Testis (tissue), 3 donors: ENCODE data around the gene PIP4K2A. TPM values are rescaled to one million over a fixed set of nuclear protein-coding genes. Genes with fewer than 3 reads are reported as not detected.

Experiments used
- DNase-seq: peaks from one replicate; pipeline ENCODE4 v3.0.0-alpha.2; 2019
- H3K27ac ChIP-seq, 2 donors: fragments of 200-600 bp; sonication (generic); one replicate each; pipeline ENCODE4 v1.5.1; 2019
- H3K27me3 ChIP-seq: fragments of 200-600 bp; sonication (generic); one replicate; pipeline ENCODE4 v1.5.1; 2019
- H3K36me3 ChIP-seq: fragments of 200-600 bp; sonication (generic); one replicate; pipeline ENCODE4 v1.5.1; 2017; ENCODE audit warnings: low read depth; ENCODE audit errors: missing control alignments
- H3K4me1 ChIP-seq: fragments of 200-600 bp; sonication (generic); one replicate; pipeline ENCODE4 v1.5.1; 2019
- H3K4me3 ChIP-seq, 2 donors: fragments of 200-600 bp; sonication (generic); one replicate each; pipeline ENCODE4 v1.5.1; 2017 to 2019
- H3K9me3 ChIP-seq: fragments of 200-600 bp; sonication (generic); one replicate; pipeline ENCODE4 v1.5.1; 2017
- POLR2A ChIP-seq: fragments of 450-650 bp; IDR thresholded peaks from one replicate; pipeline ENCODE4 v1.6.1; 2017; ENCODE audit warnings: antibody characterized with exemption, mild to moderate bottlenecking, moderate library complexity
- WGBS, 2 donors: methylation state at CpG; one replicate each; pipeline ENCODE4 v1.1.5; 2018; 5-methylcytosine and 5-hydroxymethylcytosine counted together
- intact Hi-C: fragments of 100-400 bp; cut with DNase I; formaldehyde crosslinking; loops from one replicate; pipeline ENCODE4 v1.15.1; 2023; ENCODE audit warnings: low total_unique reads
- polyA plus RNA-seq: library from polyadenylated mRNA; stranded (reverse); fragments of 350-450 nt; fragmentation: Illumina TruSeq; extraction: RNeasy Lipid Tissue Mini Kit (QIAGEN cat#74804); gene quantifications from one replicate; pipeline ENCODE4 v1.2.3, GENCODE V29; 2014; ENCODE audit warnings: low read depth, low replicate concordance; ENCODE audit not compliant: insufficient read depth
- total RNA-seq, 2 donors: library from RNA; depleted of rRNA; stranded (reverse); fragments of >200 nt; gene quantifications; one replicate each; pipeline ENCODE4 v1.2.3, GENCODE V29; 2016
- TF ChIP-seq, protein P1 (sequence below), 3 experiments: fragments of 450-650 bp in 2 of 3; fragments of 200-600 bp in 1 of 3; sonication (generic) in 1 of 3; IDR thresholded peaks; one replicate each; pipeline ENCODE4 v1.5.1; 2016 to 2019; ENCODE audit warnings: antibody characterized with exemption in 3 of 3, mild to moderate bottlenecking in 2 of 3, moderate library complexity in 1 of 3

Gene PIP4K2A
- total and polyA plus RNA-seq, 3 donors from 2014 or later = 12.6 to 26.0 (median 15.8) TPM

DNA sequence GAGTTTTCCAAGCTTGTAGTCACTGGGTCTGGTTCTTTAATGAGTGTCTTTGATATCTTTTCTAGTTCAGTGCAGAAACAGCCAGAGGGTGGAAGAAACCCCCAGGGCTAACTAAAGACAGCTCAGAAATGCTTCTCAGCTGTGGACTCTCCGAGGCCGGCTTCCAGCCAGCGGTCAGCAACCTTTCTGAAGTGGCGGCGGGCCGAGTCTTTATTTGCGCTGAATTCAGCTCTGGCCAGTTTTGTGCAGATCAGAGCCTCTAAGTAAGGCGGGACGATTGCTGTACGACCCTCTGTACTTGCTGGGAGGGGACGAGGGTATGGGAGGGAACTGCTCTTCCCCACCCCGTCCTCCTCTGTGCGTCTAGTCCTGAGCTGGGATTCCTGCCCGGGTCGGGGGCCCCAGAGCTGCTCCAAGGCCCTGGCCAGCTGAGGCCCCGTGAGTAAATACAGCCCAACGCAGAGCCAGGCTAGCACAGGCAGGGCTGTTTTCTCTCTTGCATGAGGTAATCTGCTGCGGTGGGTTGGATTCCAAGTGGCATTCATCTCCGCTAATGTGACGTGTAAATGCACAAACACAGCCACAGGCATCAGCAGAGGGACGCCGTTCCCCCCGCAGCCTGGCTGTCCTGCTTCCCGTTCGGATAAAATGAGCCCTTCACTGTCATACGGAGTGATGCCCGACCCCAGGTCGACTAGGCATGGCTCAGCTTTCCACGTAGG is 159.8 kb downstream of the PIP4K2A start:
- 58 to 64% methylated on average over 25 to 29 of the region's 29 CpGs for WGBS, 2 donors
- TF ChIP-seq, protein P1, sequence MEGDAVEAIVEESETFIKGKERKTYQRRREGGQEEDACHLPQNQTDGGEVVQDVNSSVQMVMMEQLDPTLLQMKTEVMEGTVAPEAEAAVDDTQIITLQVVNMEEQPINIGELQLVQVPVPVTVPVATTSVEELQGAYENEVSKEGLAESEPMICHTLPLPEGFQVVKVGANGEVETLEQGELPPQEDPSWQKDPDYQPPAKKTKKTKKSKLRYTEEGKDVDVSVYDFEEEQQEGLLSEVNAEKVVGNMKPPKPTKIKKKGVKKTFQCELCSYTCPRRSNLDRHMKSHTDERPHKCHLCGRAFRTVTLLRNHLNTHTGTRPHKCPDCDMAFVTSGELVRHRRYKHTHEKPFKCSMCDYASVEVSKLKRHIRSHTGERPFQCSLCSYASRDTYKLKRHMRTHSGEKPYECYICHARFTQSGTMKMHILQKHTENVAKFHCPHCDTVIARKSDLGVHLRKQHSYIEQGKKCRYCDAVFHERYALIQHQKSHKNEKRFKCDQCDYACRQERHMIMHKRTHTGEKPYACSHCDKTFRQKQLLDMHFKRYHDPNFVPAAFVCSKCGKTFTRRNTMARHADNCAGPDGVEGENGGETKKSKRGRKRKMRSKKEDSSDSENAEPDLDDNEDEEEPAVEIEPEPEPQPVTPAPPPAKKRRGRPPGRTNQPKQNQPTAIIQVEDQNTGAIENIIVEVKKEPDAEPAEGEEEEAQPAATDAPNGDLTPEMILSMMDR (IDR thresholded peaks at IDR 0.05) = no peak
- TF ChIP-seq POLR2A = no peak
- Histone ChIP-seq H3K36me3 (no peaks in the 10 kb centered on the region), H3K4me1 (no peaks in the 10 kb centered on the region), H3K4me3 (no peak overlapping the region), H3K9me3 (no peaks in the 10 kb centered on the region), H3K27me3 (no peaks in the 10 kb centered on the region), H3K27ac (peak overlapping the region in 1 of 2 donors; percentile 28)
- DNase-seq = peak; percentile 80
- intact Hi-C loops = no loop called here

DNA sequence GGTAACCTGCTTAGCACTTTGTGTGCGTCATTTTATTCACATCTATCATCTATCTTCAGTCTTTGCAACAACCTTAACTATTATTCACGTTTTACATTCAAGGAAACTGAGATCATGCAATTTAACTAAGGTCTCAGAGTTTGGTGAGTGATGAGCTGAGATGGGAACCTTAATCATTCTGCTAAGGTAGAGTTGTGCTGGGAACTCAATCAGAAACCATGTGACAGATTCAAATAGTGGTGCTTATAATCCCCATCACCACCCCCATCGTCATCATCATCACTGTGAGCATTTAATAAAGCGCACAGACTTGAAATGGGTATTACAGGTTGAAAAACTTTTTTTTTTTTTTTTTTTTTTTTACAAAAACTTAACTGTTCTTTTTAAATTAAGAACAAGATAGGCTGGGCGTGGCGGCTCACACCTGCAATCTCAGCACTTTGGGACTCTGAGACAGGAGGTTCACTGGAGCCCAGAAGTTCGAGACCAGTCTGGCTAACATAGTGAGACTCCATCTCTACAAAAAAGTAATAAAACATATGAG is 160.9 kb downstream of the PIP4K2A start:
- intact Hi-C loops = no loop called here

DNA sequence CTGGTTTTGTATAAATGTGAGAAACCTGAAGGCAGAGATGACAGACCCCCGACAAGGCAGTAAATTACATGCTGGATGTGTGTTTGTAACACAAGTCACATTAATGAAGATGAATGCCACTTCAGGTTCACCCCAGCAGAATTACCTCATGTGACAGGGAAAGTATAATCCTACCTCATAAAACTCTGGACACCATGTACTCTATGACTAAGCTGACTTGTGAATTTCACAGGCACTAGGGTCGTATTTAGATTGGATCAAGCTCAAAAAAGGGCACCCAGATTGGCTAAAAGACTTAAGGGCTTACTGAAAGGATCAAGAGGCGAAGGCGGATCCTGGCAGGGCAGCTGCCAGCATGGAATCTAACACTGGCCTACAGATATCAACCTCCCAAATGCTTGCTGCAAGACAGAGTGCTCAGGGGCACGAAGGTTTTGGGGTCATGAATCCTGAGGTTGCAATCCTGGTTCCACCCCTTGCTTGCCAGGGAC is 161.4 kb downstream of the PIP4K2A start:
- no peaks in the 10 kb centered on the region for H3K36me3 ChIP-seq
- no peaks in the 10 kb centered on the region for H3K9me3 ChIP-seq
- TF ChIP-seq, protein P1 (IDR thresholded peaks at IDR 0.05) = no peak
- no peak for TF ChIP-seq POLR2A
- intact Hi-C loops = no loop called here
- no peak overlapping the region for H3K4me3 ChIP-seq
- H3K4me1 ChIP-seq = no peaks in the 10 kb centered on the region
- no peak overlapping the region for H3K27ac ChIP-seq
- DNase-seq = no peak
- no peaks in the 10 kb centered on the region for H3K27me3 ChIP-seq
- 81 to 86% methylated on average over 5 of the region's 5 CpGs for WGBS, 2 donors

More for the DNA sequence above, 160.9 kb downstream of the PIP4K2A start:
- 94% methylated on average over 7 of the region's 7 CpGs for WGBS, 2 donors
- Histone ChIP-seq H3K27ac (no peak overlapping the region), H3K27me3 (no peaks in the 10 kb centered on the region), H3K4me1 (no peaks in the 10 kb centered on the region), H3K36me3 (no peaks in the 10 kb centered on the region), H3K9me3 (no peaks in the 10 kb centered on the region), H3K4me3 (no peak overlapping the region)
- DNase-seq = no peak
- no peak for TF ChIP-seq POLR2A
- TF ChIP-seq, protein P1 (IDR thresholded peaks at IDR 0.05) = no peak

DNA sequence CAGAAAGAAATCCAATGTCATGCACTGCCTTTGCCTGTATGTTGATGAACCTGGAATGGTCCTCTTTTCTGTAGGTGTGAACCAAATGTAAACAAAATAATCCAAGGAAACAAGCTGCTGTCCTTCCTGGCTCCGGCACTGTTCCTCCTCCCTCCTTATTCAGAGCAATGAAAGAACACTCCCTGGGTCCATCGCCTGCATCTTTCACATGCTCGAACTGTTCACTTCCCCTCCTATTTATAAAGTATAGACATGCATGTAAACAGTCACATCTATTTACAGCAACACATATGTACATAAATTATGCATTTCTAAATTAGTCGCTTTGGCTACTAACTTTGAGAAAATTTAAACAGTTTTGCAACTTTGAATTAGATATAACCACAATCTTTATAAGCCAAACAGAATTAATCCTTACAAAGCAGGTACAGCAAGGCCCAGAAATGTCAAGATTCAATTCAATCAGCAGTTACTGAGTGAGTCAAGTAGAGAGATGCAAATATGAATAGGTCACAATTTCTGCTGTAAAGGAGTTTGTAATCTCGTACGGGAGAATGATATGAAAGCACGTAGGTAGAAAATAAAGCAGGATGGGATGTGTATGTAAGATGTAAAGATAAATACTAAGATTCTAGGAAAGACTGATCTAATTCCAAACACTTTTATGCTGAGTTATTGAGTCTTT is 162.6 kb downstream of the PIP4K2A start:
- Histone ChIP-seq H3K27me3 (no peaks in the 10 kb centered on the region), H3K9me3 (no peaks in the 10 kb centered on the region), H3K4me3 (no peak overlapping the region), H3K4me1 (no peaks in the 10 kb centered on the region), H3K27ac (no peak overlapping the region), H3K36me3 (no peaks in the 10 kb centered on the region)
- intact Hi-C loops = no loop called here
- WGBS, 2 donors = 88 to 91% methylated on average over 7 of the region's 7 CpGs
- no peak for DNase-seq
- TF ChIP-seq POLR2A = no peak
- TF ChIP-seq, protein P1 (IDR thresholded peaks at IDR 0.05) = no peak
